ENCODE data around the gene TBC1D10A.

Gene TBC1D10A

DNA sequence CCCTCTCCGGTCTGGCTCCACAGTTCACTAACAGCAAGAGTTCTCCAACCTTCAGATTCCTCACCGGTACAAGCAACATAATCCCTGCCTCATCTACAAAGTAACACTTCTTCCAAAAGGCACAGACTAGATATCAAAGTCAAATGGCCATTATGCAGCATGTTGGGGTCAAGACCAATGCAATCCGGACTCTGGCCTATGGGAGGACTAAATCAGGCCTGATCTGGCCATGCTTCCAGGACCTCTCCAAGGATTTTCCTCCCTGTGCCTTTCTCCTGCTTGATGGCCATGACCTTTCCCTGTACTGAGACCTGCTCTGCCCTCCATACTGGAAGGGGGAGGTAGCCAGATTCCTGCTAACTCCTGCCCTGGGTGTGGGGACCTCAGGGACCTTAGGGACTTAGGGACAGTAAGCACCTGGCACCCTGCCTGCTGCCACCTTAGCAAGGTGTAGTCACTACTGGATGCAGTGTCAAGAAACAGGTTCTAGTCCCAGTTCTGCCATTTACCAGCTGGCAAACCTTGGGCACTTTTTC, 6.7 kb downstream of the TBC1D10A start:
- no peak for DNase-seq (ENCODE audit: low spot score)

DNA sequence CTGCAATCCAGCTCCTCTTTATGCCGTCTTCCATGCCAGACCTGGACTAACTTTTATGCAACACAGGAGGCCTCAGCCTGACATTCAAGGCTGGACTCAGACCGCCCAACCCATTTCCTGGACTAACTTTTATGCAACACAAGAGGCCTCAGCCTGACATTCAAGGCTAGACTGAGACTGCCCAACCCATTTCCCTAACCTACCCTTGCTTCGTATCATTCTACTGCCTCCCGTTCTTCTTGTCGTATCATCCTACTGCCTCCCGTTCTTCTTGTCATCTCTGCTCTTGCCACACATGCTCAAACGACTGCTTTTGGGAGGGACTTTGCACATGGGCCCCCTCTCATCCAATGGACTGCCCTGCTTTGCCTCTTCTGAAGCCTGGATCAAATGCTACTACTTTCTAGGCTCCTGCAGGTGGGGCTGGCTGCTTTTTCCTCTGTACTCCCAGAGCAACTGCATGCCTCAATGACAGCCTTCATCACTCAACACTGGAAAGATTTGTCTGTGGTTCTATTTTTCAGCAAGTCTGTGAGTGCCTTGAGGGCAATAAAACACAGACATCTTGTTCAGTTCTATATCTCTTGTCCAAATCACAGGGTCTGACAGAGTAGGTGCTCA, 7.8 kb downstream of the TBC1D10A start:
- DNase-seq (ENCODE audit: low spot score) = no peak

- DNase-seq (ENCODE audit: low spot score) = no peak
These were observed 9.0 kb downstream of the TBC1D10A start for GRCh38 chr22:30317778-30318177.

DNA sequence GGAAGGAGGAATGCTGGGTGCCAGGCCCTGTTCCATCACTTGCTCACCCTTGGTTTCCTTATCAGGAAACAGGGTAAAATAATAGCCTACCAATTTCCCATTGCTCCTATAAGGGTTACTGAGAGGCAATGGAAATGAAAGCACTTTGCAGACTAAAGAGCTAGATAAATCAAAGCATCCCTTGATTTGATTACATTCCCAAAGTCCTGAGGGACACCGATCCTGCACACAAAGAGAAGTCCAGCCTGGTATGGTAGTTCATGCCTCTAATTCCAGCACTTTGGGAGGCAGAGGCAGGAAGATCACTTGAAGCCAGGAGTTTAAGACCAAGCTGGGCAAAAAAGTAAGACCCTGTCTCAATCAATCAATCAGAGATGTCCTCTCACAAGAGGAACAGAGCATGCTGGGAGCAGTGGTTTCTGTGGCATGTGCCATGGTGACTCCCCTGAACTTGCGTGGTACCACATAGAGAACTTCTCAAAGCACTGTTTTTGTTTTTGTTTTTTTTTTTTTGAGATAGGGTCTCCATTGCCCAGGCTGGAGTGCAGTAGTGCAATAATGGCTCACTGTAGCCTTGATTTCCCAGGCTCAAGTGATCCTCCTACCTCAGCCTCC, 10.7 kb downstream of the TBC1D10A start:
- DNase-seq (ENCODE audit: low spot score) = no peak

DNA sequence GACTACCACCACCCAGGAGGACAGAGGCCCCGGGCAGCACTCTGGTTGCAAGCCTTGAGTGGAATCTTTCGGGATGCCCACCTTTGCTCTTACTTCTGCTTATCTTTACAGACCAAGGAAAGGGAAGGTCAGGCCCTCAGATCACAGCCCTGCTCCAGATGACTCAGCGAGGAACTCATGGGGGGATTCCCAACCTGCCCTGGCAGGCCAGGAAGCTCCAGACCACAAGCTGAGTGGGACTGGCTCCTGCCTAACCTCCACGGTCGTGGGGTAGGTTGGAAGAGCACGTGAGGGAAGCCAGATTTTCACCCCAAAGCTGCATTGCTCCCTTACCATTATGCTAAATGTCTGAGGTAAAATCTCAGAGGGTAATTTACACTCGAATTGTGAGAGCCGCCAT, 11.8 kb downstream of the TBC1D10A start:
- peak; percentile 55 for DNase-seq (ENCODE audit: low spot score)

GRCh38 chr22:30313527-30314363, 13.0 kb downstream of the TBC1D10A start:
- DNase-seq (ENCODE audit: low spot score) = no peak

DNA sequence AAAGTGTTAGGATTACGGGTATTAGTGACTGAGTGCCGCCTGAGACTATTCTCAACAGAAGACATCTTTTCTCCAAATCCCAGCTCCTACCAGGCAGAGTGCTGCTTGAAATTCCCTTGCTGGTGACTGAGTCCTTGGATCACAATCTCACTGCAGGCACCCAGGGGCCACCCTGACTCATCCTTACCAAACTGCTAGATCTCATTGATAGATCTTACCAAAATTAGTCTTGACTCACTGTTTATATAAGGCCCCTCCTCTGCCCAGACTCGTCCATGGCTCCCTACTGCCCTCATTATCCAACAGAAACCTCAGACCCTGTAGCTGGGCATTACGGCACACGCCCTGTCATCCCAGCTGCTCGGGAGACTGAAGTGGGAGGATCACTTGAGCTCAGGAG, 14.7 kb downstream of the TBC1D10A start:
- no peak for DNase-seq (ENCODE audit: low spot score)

- no peak for DNase-seq (ENCODE audit: low spot score)
These were observed 15.6 kb downstream of the TBC1D10A start for GRCh38 chr22:30310881-30311771.

GRCh38 chr22:30309951-30310741, 16.6 kb downstream of the TBC1D10A start:
- peak; percentile 41 for DNase-seq (ENCODE audit: low spot score)

DNA sequence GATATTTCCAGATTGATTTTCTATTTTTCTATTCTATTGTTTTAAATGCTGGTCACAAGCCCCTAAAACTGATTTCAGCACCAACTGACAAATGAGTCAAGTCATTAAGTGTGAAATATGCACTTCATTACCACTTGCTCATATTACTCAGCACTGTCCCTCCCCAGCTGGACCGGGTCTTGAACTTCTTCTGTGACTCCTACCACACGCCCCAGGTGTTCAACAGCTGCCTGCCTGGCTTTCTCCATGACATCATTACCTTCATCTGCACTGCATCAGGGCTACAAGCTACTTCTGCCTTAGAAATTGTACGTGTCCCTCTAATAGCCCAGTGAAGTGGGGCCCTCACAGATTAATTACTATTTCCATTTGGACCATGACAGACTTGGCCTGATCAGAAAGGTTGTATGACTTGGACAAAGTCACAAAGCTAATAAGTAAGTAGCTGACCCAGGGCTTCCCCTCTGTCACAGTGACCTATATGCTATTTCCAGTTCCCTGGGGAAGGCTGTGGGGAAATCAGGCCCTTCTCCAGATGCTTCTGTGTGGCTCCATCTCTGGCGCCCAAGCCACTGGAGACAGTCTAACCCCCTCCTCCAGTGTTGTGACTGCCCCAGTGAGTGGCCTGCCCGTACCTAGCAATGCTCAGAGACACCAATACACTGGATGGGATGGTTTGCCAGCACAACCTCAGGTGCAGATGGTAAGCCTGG, 18.1 kb downstream of the TBC1D10A start:
- peak; percentile 45 for DNase-seq (ENCODE audit: low spot score)

DNA sequence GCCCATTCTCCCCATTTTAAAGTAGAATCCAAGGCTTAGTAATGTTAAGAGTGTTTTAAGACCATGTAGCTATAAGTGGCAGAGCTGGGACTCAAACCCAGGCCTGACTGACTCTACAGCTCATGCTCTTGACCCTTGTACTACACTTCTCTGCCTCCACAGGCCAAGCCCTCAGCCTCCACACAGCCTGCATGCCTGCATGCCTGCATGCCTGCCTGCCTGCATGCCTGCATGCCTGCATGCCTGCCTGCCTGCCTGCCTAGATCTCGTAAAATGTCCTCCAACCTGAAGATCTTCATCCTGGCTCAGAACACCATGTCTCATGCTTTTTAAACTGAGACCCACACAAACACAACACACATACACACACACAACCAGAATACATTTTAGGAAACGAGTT, 18.6 kb downstream of the TBC1D10A start:
- no peak for DNase-seq (ENCODE audit: low spot score)

GRCh38 chr22:30307041-30307574, 19.6 kb downstream of the TBC1D10A start:
- DNase-seq (ENCODE audit: low spot score) = no peak

DNA sequence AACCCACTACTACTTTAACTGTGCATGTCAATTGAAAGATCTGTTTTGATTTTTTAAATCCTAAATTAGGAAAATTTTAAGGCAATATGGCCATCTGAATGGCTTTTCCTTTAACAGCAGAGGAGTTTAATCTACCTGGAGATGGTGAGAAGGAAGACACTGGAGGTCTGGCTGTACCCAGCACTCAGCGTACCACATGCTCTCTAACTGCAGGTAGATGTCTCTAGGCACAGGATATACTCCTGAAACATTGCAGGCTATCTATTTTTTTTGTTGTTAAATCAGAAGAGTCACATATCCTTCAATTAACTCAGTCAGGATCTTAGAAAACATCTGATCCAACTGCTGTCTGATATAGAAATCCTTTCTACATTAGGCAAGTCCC, 20.1 kb downstream of the TBC1D10A start:
- DNase-seq (ENCODE audit: low spot score) = no peak

- peak; percentile 68 for DNase-seq (ENCODE audit: low spot score)
These were observed 20.7 kb downstream of the TBC1D10A start for GRCh38 chr22:30305906-30306626.

DNA sequence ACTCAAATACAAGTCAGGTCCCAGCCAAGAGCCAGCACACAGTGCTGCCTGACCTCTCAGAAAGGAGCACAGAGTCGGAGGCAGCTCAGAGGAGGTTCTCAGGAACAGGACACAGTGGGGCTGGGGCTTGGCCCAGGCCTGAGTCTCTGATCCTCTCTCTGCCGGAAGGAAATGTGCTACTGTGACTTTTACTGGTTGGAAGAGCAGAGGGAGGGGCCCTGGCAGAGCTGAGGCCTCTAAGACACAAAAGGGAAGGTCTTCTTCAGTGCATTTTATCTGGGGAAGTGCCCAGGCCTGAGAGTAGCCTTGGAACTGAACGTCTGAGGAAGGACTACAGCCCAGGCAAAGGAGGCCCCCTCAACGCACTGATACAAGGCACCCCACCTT, 21.2 kb downstream of the TBC1D10A start:
- peak; percentile 61 for DNase-seq (ENCODE audit: low spot score)

DNA sequence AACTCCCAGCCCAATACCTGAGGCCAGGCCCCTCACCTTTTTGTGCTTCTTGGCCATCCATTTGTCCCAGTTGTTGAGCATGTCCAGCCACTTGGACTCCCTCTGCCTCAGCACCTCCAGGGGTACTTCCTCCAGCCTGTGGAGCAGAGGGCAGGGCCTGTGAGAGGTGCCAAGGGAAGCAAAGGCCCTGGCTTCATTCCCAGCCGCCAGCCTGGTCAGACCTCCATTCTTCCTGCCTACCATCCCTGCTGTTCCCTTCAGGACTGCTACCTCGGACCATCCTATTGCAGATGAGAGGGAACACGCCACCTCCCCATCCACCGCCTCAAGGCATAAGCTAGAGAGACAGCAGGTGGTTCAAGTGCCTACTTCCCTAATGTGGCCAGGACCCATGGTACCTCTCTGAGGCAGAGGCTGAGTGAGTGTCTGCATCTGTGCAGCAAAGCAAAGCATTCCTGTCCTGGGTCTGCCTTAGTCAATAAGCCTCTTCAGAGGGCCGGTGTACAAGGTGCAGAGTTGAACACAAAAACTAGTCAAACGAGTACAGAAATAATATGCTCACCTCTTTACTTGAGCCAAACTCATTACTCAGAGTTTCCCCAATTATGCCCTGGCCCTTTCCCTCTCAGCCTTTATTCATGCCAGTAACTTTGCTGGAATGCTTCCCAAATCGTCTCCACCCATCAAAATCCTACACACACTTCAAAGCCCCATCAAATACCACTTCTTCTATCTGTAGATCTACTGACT, 22.1 kb downstream of the TBC1D10A start:
- DNase-seq (ENCODE audit: low spot score) = no peak

GRCh38 chr22:30302810-30303138, 24.0 kb downstream of the TBC1D10A start:
- DNase-seq (ENCODE audit: low spot score) = no peak

DNA sequence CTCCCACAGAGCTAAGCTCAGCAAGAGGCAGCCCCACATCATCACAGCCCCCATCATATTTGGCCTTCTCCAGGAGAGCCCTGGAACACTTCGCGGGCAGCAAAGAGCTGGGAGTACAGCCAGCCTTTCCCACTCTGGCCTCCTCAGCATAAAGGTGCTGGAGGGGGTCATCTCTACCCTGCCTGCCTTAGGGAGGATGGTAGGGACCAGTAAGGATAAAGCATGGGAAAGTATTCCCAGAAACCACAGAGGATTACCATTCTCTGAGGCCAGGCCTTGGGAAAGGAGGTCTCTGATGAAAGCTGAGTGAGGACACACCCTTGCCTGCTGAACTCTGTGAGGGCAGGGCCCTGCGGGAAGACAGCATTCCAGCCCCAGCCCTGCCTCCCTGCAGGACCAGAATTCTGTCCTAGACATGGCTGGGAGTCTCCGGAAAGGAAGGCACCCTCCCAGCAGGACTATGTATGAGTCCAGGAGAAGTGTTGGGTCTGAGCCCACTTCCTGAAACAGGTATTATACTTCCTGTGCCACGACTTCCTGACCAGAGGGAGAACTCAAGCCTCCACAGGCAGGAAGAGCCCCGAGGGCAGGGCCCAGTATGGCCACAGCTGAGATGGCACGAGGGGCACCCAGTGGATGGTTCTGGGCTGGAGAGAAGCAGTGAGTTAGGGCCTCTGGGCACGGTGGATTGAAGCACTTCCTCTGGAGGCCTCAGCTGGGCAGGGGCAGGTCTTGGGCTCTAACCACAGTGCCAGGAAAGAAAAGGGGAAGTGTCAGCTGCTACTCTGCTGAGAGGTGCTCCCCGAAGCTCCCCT, 24.5 kb downstream of the TBC1D10A start:
- no peak for DNase-seq (ENCODE audit: low spot score)
